Neuronal stem cell (in vitro differentiated cells): ENCODE data around the gene SND1.
A peak's percentile ranks its signal among the peaks of the same experiment; 100 is the strongest.

Experiments
- DNase-seq: peaks from one replicate; pipeline ENCODE4 v3.0.0-alpha.2; 2013; ENCODE audit warnings: low spot score
- H2AFZ ChIP-seq: one replicate; pipeline ENCODE4 v1.6.1; 2013; ENCODE audit warnings: mild to moderate bottlenecking, low read length, inconsistent platforms
- H2AK5ac ChIP-seq: 2 replicates; pipeline ENCODE4 v1.6.1; 2013; ENCODE audit warnings: low read depth, mild to moderate bottlenecking, inconsistent platforms, low read length, moderate library complexity, mixed read lengths
- H2BK120ac ChIP-seq: 2 replicates; pipeline ENCODE4 v1.6.1; 2013; ENCODE audit warnings: low read depth, mild to moderate bottlenecking, inconsistent platforms, low read length, moderate library complexity, mixed read lengths
- H2BK12ac ChIP-seq: one replicate; pipeline ENCODE4 v1.6.1; 2013; ENCODE audit warnings: low read length, inconsistent platforms
- H2BK15ac ChIP-seq: 2 replicates; pipeline ENCODE4 v1.6.1; 2013; ENCODE audit warnings: mild to moderate bottlenecking, low read length, inconsistent platforms, mixed read lengths
- H2BK5ac ChIP-seq: one replicate; pipeline ENCODE4 v1.6.1; 2013; ENCODE audit warnings: inconsistent platforms, mild to moderate bottlenecking, low read length, moderate library complexity
- H3K14ac ChIP-seq: one replicate; pipeline ENCODE4 v1.6.1; 2013; ENCODE audit warnings: low read length, inconsistent platforms
- H3K18ac ChIP-seq: 2 replicates; pipeline ENCODE4 v1.6.1; 2013; ENCODE audit warnings: low read length, inconsistent platforms
- H3K23ac ChIP-seq: 2 replicates; pipeline ENCODE4 v1.6.1; 2013; ENCODE audit warnings: low read depth, mild to moderate bottlenecking, mixed read lengths, low read length, inconsistent platforms; ENCODE audit not compliant: poor library complexity
- H3K27ac ChIP-seq: replicated peaks from 3 replicates; pipeline ENCODE4 v1.5.1; 2013; ENCODE audit warnings: low read length, inconsistent platforms
- H3K27me3 ChIP-seq, 3 experiments: 2 replicates each; pipeline ENCODE4 v1.6.1; 2013; ENCODE audit warnings: low read length in 3 of 3, mild to moderate bottlenecking in 2 of 3, inconsistent platforms in 1 of 3, low read depth in 1 of 3, mixed read lengths in 1 of 3, moderate library complexity in 1 of 3; ENCODE audit not compliant: control insufficient read depth in 3 of 3, insufficient read depth in 3 of 3
- H3K36me3 ChIP-seq, 2 donors: replicated peaks in 1 of 2; 2 replicates each; pipeline ENCODE4 v1.6.1; 2013; ENCODE audit warnings: low read length in 2 of 2; ENCODE audit not compliant: control insufficient read depth in 2 of 2, insufficient read depth in 2 of 2
- H3K4ac ChIP-seq: 2 replicates; pipeline ENCODE4 v1.6.1; 2013; ENCODE audit warnings: inconsistent platforms, mild to moderate bottlenecking, low read length, moderate library complexity
- H3K4me1 ChIP-seq, 2 donors: 1 replicate in 1 of 2; 2 replicates in 1 of 2; pipeline ENCODE4 v1.6.1; 2013; ENCODE audit warnings: low read length in 2 of 2, low read depth in 1 of 2; ENCODE audit not compliant: control insufficient read depth in 2 of 2, insufficient read depth in 1 of 2
- H3K4me2 ChIP-seq: one replicate; pipeline ENCODE4 v1.6.1; 2013; ENCODE audit warnings: mild to moderate bottlenecking, low read length, inconsistent platforms; ENCODE audit not compliant: insufficient read depth, poor library complexity, severe bottlenecking
- H3K4me3 ChIP-seq, 2 donors: 2 replicates each; pipeline ENCODE4 v1.5.1; 2013; ENCODE audit warnings: low read length in 2 of 2, mild to moderate bottlenecking in 2 of 2, inconsistent platforms in 1 of 2, moderate library complexity in 1 of 2
- H3K79me1 ChIP-seq: one replicate; pipeline ENCODE4 v1.6.1; 2013; ENCODE audit warnings: low read depth, mild to moderate bottlenecking, inconsistent platforms, low read length, moderate library complexity
- H3K9ac ChIP-seq: one replicate; pipeline ENCODE4 v1.6.1; 2013; ENCODE audit warnings: mild to moderate bottlenecking, low read depth, low read length, inconsistent platforms; ENCODE audit not compliant: poor library complexity
- H3K9me3 ChIP-seq, 2 donors: replicated peaks in 1 of 2; 2 replicates each; pipeline versions ENCODE3 to v1.6.1; 2013; ENCODE audit warnings: low read length in 2 of 2, mild to moderate bottlenecking in 2 of 2, inconsistent platforms in 1 of 2, low read depth in 1 of 2, mixed read lengths in 1 of 2, moderate library complexity in 1 of 2; ENCODE audit not compliant: control insufficient read depth in 2 of 2, insufficient read depth in 1 of 2
- H4K8ac ChIP-seq: one replicate; pipeline ENCODE4 v1.6.1; 2013; ENCODE audit warnings: low read depth, mild to moderate bottlenecking, inconsistent platforms, low read length, moderate library complexity
- H4K91ac ChIP-seq: one replicate; pipeline ENCODE4 v1.6.1; 2013; ENCODE audit warnings: low read length, low read depth, mild to moderate bottlenecking, inconsistent platforms; ENCODE audit not compliant: poor library complexity
- WGBS, 2 donors: extraction: QIAGEN DNeasy Blood & Tissue Kit; methylation state at CpG; one replicate each; pipeline ENCODE4 v1.1.7; 2013; ENCODE audit warnings: missing lambda C conversion rate in 2 of 2, mixed read lengths in 1 of 2; ENCODE audit not compliant: insufficient read length in 2 of 2, insufficient replicate concordance in 1 of 2; ENCODE audit errors: extremely low coverage in 2 of 2; 5-methylcytosine and 5-hydroxymethylcytosine counted together

SND1 gene

GRCh38 chr7:128100949-128101713 lies 449.1 kb downstream of the SND1 start:
- no peak overlapping the region for H3K4me2 ChIP-seq
- H3K79me1 ChIP-seq = no peaks in the 10 kb centered on the region
- H2BK5ac ChIP-seq = no peak overlapping the region
- WGBS, 2 donors = no CpG with 5 or more reads among the region's 10 CpGs
- peak overlapping the region; percentile 78 for H3K18ac ChIP-seq
- H3K27ac ChIP-seq = no peak overlapping the region
- H3K23ac ChIP-seq = peak overlapping the region; percentile 80
- no peak overlapping the region for H3K14ac ChIP-seq
- no peak overlapping the region for H2BK120ac ChIP-seq
- no peak overlapping the region for H2AFZ ChIP-seq
- H3K4ac ChIP-seq = no peak overlapping the region
- H4K91ac ChIP-seq = no peak overlapping the region
- H4K8ac ChIP-seq = no peak overlapping the region
- no peak overlapping the region for H2BK12ac ChIP-seq
- H3K4me1 ChIP-seq = peaks cover 0 to 4% of the 10 kb centered on the region in 2 donors
- H2AK5ac ChIP-seq = no peak overlapping the region
- no peak overlapping the region for H2BK15ac ChIP-seq
- H3K27me3 ChIP-seq = peaks cover 0 to 13% (median 0%) of the 10 kb centered on the region in 3 experiments
- no peaks in the 10 kb centered on the region for H3K36me3 ChIP-seq
- DNase-seq = no peak
- H3K9ac ChIP-seq = no peak overlapping the region
- H3K4me3 ChIP-seq = no peak overlapping the region
- no peaks in the 10 kb centered on the region for H3K9me3 ChIP-seq

DNA sequence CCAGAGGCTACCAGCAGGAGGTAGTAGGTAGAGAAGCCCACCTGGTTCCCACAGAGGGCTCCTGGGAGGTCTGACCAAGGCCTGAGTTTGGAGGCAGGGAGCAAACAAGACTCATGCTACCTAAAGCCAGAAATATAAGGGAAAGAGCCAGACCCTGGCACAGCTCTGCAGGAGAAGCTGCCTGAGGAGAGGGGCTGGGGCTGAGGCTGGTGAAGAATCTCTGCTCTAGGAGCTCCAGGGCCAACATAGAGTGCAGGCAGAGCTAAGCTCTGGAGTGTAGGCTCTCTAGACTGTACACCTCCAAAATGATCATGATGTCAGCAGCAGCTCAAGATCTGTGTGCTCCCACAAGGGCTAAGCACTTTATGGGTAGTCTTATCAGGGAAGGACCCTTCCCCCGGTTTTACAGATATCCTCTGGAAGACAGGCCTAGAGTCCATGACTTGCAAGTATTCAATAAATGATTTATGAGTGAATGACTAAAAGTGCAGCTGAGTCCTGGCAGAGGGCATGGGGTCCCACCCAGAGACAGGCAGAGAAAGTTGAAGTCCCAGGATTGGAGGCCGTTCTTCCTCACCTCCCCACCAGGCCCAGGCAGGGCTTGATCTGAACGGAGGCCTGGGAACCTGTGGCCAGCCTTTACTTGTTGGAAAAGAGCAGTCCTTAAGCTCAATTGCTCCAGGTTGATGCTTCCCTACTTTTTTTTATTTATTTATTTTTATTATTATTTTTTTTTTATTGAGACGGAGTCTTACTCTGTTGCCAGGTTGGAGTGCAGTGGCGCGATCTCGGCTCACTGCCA lies 450.7 kb downstream of the SND1 start:
- H3K4ac ChIP-seq = no peak overlapping the region
- H2BK12ac ChIP-seq = no peak overlapping the region
- H2AK5ac ChIP-seq = no peak overlapping the region
- no peak overlapping the region for H3K23ac ChIP-seq
- H3K9me3 ChIP-seq = no peaks in the 10 kb centered on the region
- no peak for DNase-seq
- no peak overlapping the region for H2AFZ ChIP-seq
- no peak overlapping the region for H3K9ac ChIP-seq
- peaks cover 0 to 4% of the 10 kb centered on the region in 2 donors for H3K4me1 ChIP-seq
- no peak overlapping the region for H3K4me2 ChIP-seq
- no peak overlapping the region for H2BK120ac ChIP-seq
- H3K79me1 ChIP-seq = no peaks in the 10 kb centered on the region
- H3K18ac ChIP-seq = no peak overlapping the region
- no peak overlapping the region for H3K27ac ChIP-seq
- H3K27me3 ChIP-seq = peaks cover 0 to 13% (median 0%) of the 10 kb centered on the region in 3 experiments
- no peak overlapping the region for H2BK15ac ChIP-seq
- H4K91ac ChIP-seq = no peak overlapping the region
- no CpG with 5 or more reads among the region's 7 CpGs for WGBS, 2 donors
- H3K4me3 ChIP-seq = no peak overlapping the region
- H3K36me3 ChIP-seq = no peaks in the 10 kb centered on the region
- no peak overlapping the region for H4K8ac ChIP-seq
- no peak overlapping the region for H3K14ac ChIP-seq
- H2BK5ac ChIP-seq = no peak overlapping the region

DNA sequence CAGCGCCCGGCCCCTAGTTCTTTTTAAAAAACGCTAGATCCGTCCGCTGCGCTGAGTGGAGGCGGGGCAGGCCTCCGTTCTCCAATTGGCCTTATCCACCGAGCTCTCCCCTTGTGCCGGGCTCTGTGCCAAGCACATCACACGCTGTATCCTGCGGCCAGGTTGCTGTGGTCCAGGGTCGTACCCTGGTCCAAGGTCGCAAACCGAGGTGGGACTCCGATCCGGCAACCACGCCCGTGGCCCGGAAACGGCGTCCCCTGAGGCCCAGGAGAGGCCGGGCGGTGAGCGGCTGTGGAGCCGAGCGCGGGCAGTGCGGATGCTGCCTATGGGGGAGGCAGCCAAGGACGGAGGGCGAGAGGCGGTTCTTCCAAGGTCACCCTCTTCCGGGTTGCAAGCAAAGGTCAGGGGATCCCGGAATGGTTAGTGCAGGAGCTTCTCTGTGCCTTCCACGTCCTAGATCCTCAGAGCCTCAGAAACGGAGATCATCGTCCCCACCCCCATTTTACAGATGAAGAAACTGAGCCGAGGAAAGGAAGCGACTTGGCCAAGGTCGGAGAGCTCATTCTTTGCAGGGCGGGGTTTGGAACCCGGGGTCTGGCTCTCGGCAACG lies 451.6 kb downstream of the SND1 start:
- no peak overlapping the region for H4K91ac ChIP-seq
- H2BK15ac ChIP-seq = no peak overlapping the region
- WGBS, 2 donors = no CpG with 5 or more reads among the region's 44 CpGs
- H3K27me3 ChIP-seq = peaks cover 0 to 13% (median 0%) of the 10 kb centered on the region in 3 experiments
- no peak overlapping the region for H2BK5ac ChIP-seq
- H3K79me1 ChIP-seq = no peaks in the 10 kb centered on the region
- no peak overlapping the region for H3K27ac ChIP-seq
- H3K4me1 ChIP-seq = peaks cover 0 to 4% of the 10 kb centered on the region in 2 donors
- DNase-seq = no peak
- H3K18ac ChIP-seq = peak overlapping the region; percentile 52
- H3K4ac ChIP-seq = no peak overlapping the region
- peak overlapping the region in 1 of 2 donors; percentile 44 for H3K4me3 ChIP-seq
- no peak overlapping the region for H2AFZ ChIP-seq
- no peaks in the 10 kb centered on the region for H3K36me3 ChIP-seq
- no peak overlapping the region for H3K14ac ChIP-seq
- no peak overlapping the region for H3K9ac ChIP-seq
- no peak overlapping the region for H3K4me2 ChIP-seq
- no peak overlapping the region for H2BK120ac ChIP-seq
- no peak overlapping the region for H2BK12ac ChIP-seq
- H3K23ac ChIP-seq = peak overlapping the region; percentile 67
- no peak overlapping the region for H4K8ac ChIP-seq
- no peaks in the 10 kb centered on the region for H3K9me3 ChIP-seq
- peak overlapping the region; percentile 88 for H2AK5ac ChIP-seq
